GM12874 (cell line): Measurements from ENCODE around the gene PGBD5.

Experiments
- TF ChIP-seq, protein P1 (sequence below): IDR thresholded peaks from 2 replicates; pipeline ENCODE4 v1.5.1; 2011; ENCODE audit warnings: low read depth, mild to moderate bottlenecking, control low read depth, low read length, moderate library complexity; ENCODE audit not compliant: insufficient read depth

PGBD5 gene

GRCh38 chr1:230426246-230427093, at the start of gene PGBD5:
Gene PGBD5 (minus strand): TSS chr1:230426332. CDS start chr1:230425928, 404 bp downstream.
- TF ChIP-seq, protein P1, sequence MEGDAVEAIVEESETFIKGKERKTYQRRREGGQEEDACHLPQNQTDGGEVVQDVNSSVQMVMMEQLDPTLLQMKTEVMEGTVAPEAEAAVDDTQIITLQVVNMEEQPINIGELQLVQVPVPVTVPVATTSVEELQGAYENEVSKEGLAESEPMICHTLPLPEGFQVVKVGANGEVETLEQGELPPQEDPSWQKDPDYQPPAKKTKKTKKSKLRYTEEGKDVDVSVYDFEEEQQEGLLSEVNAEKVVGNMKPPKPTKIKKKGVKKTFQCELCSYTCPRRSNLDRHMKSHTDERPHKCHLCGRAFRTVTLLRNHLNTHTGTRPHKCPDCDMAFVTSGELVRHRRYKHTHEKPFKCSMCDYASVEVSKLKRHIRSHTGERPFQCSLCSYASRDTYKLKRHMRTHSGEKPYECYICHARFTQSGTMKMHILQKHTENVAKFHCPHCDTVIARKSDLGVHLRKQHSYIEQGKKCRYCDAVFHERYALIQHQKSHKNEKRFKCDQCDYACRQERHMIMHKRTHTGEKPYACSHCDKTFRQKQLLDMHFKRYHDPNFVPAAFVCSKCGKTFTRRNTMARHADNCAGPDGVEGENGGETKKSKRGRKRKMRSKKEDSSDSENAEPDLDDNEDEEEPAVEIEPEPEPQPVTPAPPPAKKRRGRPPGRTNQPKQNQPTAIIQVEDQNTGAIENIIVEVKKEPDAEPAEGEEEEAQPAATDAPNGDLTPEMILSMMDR: no peak

DNA sequence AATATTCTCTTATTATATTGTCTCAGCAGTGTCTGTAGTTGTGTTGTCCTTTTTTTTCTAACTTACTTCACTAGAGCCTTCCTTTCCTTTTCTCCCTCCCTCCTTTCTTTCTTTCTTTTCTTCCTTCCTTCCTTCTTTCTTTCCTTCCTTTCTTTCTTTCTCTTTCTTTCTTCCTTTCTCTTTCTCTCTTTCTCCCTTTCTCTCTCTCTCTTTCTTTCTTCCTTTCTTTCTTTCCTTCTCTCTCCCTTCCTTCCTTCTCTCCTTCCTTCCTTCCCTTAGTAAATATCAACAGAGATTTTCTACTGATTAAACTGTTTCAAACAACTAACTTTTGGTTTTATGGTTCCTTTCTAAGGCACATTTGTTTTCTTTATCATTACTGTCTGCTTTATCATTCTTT, 43.1 kb upstream of the PGBD5 start:
- TF ChIP-seq, protein P1: no peak

DNA sequence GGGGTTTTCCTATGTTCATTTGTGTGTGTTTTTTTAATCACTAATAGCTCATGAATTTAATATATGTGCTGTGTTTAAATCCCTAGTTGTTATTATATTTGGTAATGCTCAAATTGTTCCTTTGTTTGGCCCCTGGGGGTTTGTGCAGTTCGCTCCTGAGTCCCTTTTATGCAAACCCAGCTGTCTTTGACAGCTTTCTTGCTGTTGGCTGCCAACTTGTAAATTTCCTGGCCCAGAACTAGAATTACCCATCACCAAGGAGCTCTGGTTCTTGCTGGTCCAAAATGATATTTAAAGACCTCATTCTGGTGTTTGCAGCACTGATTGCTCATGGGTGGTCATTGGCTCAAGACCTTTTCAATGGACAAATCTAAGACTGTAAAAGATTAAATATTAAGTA, 39.6 kb upstream of the PGBD5 start:
- TF ChIP-seq, protein P1: no peak

GRCh38 chr1:230464671-230465070, 38.5 kb upstream of the PGBD5 start:
- TF ChIP-seq, protein P1: no peak

DNA sequence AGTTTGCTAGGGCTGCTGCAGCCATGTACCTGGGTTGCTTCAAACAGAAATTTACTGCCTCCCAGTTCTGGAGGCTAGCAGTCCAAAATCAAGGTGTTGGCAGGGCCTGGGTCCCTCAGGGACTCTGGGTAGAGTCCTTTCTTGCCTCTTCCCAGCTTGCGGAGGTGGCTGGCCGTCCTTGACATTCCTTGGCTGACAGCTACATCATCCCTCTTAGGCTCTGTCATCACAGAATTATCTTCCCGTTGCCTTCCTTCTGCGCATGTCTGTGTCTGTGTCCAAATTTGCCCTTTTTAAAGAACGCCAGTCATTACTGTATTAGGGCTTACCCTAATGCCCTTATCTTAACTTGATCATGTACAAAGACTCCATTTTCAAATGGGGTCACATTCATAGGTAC, 37.6 kb upstream of the PGBD5 start:
- TF ChIP-seq, protein P1: no peak

DNA sequence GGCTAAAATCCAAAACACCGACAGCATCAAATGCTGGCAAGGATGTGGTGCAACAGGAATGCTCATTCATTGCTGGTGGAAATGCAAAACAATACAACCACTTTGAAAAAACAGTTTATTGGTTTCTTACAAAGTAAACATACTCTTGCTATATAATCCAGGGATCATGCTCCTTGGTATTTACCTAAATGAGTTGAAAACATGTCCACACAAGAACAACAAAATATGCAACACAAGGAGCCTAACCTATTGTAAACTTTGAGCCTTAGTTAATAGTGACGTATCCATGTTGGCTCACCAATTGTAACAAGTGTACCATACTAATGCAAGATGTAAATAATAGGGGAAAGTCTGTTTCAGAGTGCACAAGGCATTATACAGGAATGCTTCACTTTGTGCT, 37.2 kb upstream of the PGBD5 start:
- TF ChIP-seq, protein P1: no peak

- TF ChIP-seq, protein P1: no peak
Measured at GRCh38 chr1:230459465-230459864, 33.3 kb upstream of the PGBD5 start.
